ENCODE data around the gene ACYP2.

GRCh38 chr2:54325148-54325547 is 209.7 kb downstream of the ACYP2 start:
- no peak for TF ChIP-seq CREB5 (CRISPR knock-in tag; IDR thresholded peaks at IDR 0.05; ENCODE audit: low read depth)
- no peak for TF ChIP-seq TCF4 (CRISPR knock-in tag; IDR thresholded peaks at IDR 0.05; ENCODE audit: borderline replicate concordance)
- TF ChIP-seq ZNF8 (CRISPR knock-in tag; IDR thresholded peaks at IDR 0.05): no peak
- TF ChIP-seq ZFP3 (CRISPR knock-in tag; IDR thresholded peaks at IDR 0.05): no peak
- no peak for TF ChIP-seq ZFP30 (CRISPR knock-in tag; IDR thresholded peaks at IDR 0.05)
- no peak for TF ChIP-seq ESRRG (CRISPR knock-in tag; IDR thresholded peaks at IDR 0.05)
